AG04449 (cell line): ENCODE data around the gene LRRC37B.
"Not testable (repeated sequence)": the region's sequence is repeated elsewhere in the genome, so short reads cannot be mapped to it uniquely, and the experiment has no call there.

ENCODE experiments used
- CTCF ChIA-PET: fragments of 350-600 bp; formaldehyde crosslinking; extraction: SDS; loops from one replicate; lab custom pipeline; 2021; ENCODE audit warnings: antibody characterized with exemption; lab: Yijun Ruan, JAX
- POLR2A ChIA-PET: fragments of 400-600, 350-600 bp; formaldehyde crosslinking; extraction: SDS; loops from one replicate; lab custom pipeline; 2020; ENCODE audit warnings: antibody characterized with exemption, inconsistent platforms; lab: Yijun Ruan, JAX
- DNase-seq: peaks from one replicate; pipeline ENCODE4 v3.0.0-alpha.2; 2010; ENCODE audit warnings: low read depth, low spot score
- H3K4me3 ChIP-seq: 2 replicates; pipeline ENCODE4 v1.5.1; 2011; ENCODE audit warnings: low read depth, mild to moderate bottlenecking, control low read depth, low read length
- CTCF ChIP-seq: IDR thresholded peaks from one replicate; pipeline ENCODE4 v1.5.1; 2011; ENCODE audit warnings: mild to moderate bottlenecking, moderate library complexity, low read length, control low read depth, inconsistent platforms; ENCODE audit not compliant: insufficient read depth; ENCODE audit errors: missing control alignments

The LRRC37B gene

GRCh38 chr17:32020943-32021614 is 13.9 kb downstream of the LRRC37B start:
- CTCF ChIA-PET: interaction anchor here (3.8 kb wide), 1 partner anchor 13 kb away, joined by 23 read pairs; the partner anchor contains the start of gene LRRC37B
- POLR2A ChIA-PET: no interaction called here
- DNase-seq: no peak
- TF ChIP-seq CTCF: no peak
- H3K4me3 ChIP-seq: no peak overlapping the region

- POLR2A ChIA-PET: no interaction called here
- H3K4me3 ChIP-seq: no peak overlapping the region
- CTCF ChIA-PET: interaction anchor here (3.8 kb wide), 1 partner anchor 14 kb away, joined by 23 read pairs; the partner anchor contains the start of gene LRRC37B
- DNase-seq: no peak
- no peak for TF ChIP-seq CTCF
Measured at GRCh38 chr17:32021615-32021955, 14.4 kb downstream of the LRRC37B start.

GRCh38 chr17:32022554-32022953 is 15.4 kb downstream of the LRRC37B start:
- POLR2A ChIA-PET, CTCF ChIA-PET, DNase-seq, H3K4me3 ChIP-seq: not testable (repeated sequence)

- CTCF ChIA-PET, DNase-seq, H3K4me3 ChIP-seq, POLR2A ChIA-PET: not testable (repeated sequence)
Measured at GRCh38 chr17:32027271-32027670, 20.1 kb downstream of the LRRC37B start.

GRCh38 chr17:32033223-32033622 is 26.0 kb downstream of the LRRC37B start:
- no peak overlapping the region for H3K4me3 ChIP-seq
- CTCF ChIA-PET: no interaction called here
- POLR2A ChIA-PET: no interaction called here
- no peak for TF ChIP-seq CTCF
- DNase-seq: no peak

GRCh38 chr17:32033812-32034211 is 26.6 kb downstream of the LRRC37B start:
- CTCF ChIA-PET, DNase-seq: not testable (repeated sequence)

GRCh38 chr17:32040246-32040645 is 33.1 kb downstream of the LRRC37B start:
- POLR2A ChIA-PET, H3K4me3 ChIP-seq, DNase-seq, CTCF ChIA-PET: not testable (repeated sequence)

More at GRCh38 chr17:32033812-32034211, 26.6 kb downstream of the LRRC37B start:
- POLR2A ChIA-PET, H3K4me3 ChIP-seq: not testable (repeated sequence)

- CTCF ChIA-PET, POLR2A ChIA-PET, H3K4me3 ChIP-seq, DNase-seq: not testable (repeated sequence)
Measured at GRCh38 chr17:32041306-32041875, 34.2 kb downstream of the LRRC37B start.

- H3K4me3 ChIP-seq, POLR2A ChIA-PET, DNase-seq, CTCF ChIA-PET: not testable (repeated sequence)
Measured at GRCh38 chr17:32042266-32042665, 35.1 kb downstream of the LRRC37B start.

GRCh38 chr17:32045611-32046010 is 38.4 kb downstream of the LRRC37B start:
- H3K4me3 ChIP-seq, CTCF ChIA-PET, POLR2A ChIA-PET: not testable (repeated sequence)

GRCh38 chr17:32047663-32048062 is 40.5 kb downstream of the LRRC37B start:
- DNase-seq, POLR2A ChIA-PET, H3K4me3 ChIP-seq, CTCF ChIA-PET: not testable (repeated sequence)

More at GRCh38 chr17:32045611-32046010, 38.4 kb downstream of the LRRC37B start:
- DNase-seq: peak; percentile 28

- POLR2A ChIA-PET, H3K4me3 ChIP-seq, CTCF ChIA-PET, DNase-seq: not testable (repeated sequence)
Measured at GRCh38 chr17:32054985-32055384, 47.8 kb downstream of the LRRC37B start.

- CTCF ChIA-PET, H3K4me3 ChIP-seq, DNase-seq, POLR2A ChIA-PET: not testable (repeated sequence)
Measured at GRCh38 chr17:32055425-32055824, 48.2 kb downstream of the LRRC37B start.
